Activated naive CD8-positive, alpha-beta T cell treated with anti-CD3 and anti-CD28 coated beads for 36 hours (primary cell): ENCODE results near the gene AFF2. TPM values are rescaled to one million over a fixed set of nuclear protein-coding genes. Genes with fewer than 3 reads are reported as not detected.

Source experiments
- DNase-seq: peaks from one replicate; pipeline ENCODE4 v3.0.0; 2021
- H3K27ac Mint-ChIP-seq: one replicate; pipeline ENCODE4 v1.8.0; 2022; ENCODE audit warnings: mild to moderate bottlenecking, moderate library complexity, mixed read lengths
- H3K27me3 Mint-ChIP-seq: one replicate; pipeline ENCODE4 v1.8.0; 2022; ENCODE audit warnings: mild to moderate bottlenecking, mixed read lengths
- H3K36me3 Mint-ChIP-seq: one replicate; pipeline ENCODE4 v1.8.0; 2021; ENCODE audit warnings: mild to moderate bottlenecking, mixed read lengths
- H3K4me1 Mint-ChIP-seq: one replicate; pipeline ENCODE4 v1.8.0; 2021; ENCODE audit warnings: mixed read lengths
- H3K4me3 Mint-ChIP-seq: one replicate; pipeline ENCODE4 v1.8.0; 2022; ENCODE audit warnings: mild to moderate bottlenecking, moderate library complexity, mixed read lengths
- H3K9me3 Mint-ChIP-seq: one replicate; pipeline ENCODE4 v1.8.0; 2022; ENCODE audit warnings: mixed read lengths
- total RNA-seq, 2 experiments: library from RNA; stranded (reverse); gene quantifications; one replicate each; pipeline ENCODE4 v1.2.3, GENCODE V29; 2021

The AFF2 gene
- total RNA-seq, 2 experiments from 2014 or later, result 1.4 to 1.7 TPM

DNA sequence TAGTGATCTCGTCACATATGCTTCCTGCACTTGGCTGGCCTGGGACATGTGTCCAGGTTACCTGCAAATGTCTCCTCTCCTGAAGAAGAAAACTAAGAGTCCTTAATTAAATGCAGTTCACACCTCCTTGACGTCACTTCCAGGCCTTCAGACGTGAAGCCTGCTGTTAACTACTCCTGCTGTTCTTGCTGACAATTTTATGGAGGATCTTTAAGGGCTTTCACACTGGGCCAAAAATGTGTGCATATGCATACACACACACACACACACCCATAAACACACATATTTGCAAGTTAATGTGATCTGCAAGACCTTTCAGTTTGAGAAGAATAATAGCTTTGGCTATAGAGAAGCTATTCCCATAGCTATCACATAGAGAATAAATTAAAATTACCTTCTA, 267.9 kb downstream of the AFF2 start:
- DNase-seq, result no peak
- no peak overlapping the region for H3K27ac Mint-ChIP-seq
- no peak overlapping the region for H3K4me3 Mint-ChIP-seq
- no peaks in the 10 kb centered on the region for H3K27me3 Mint-ChIP-seq
- no peaks in the 10 kb centered on the region for H3K36me3 Mint-ChIP-seq
- H3K4me1 Mint-ChIP-seq, result no peaks in the 10 kb centered on the region
- no peaks in the 10 kb centered on the region for H3K9me3 Mint-ChIP-seq

DNA sequence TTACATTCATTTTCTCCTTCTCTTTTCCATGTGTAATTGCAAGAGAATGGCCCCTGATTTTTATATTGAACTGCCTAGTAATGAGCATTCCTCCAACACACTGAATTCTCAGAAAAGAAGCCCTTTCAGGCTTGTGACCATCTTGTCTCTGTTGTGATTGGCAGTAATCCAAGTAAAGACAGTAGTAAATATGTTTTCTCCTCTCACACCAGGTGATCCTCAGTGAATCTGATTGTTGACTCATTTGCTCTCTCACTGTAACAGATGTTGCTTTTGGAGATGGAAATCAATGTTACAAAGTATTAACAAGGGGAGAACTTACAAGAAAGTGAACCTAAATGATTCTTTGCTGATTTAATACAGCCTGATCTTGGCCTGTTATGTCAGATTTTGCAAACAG, 271.0 kb downstream of the AFF2 start:
- H3K4me1 Mint-ChIP-seq, result no peaks in the 10 kb centered on the region
- no peaks in the 10 kb centered on the region for H3K27me3 Mint-ChIP-seq
- peaks cover 2% of the 10 kb centered on the region for H3K9me3 Mint-ChIP-seq
- no peak overlapping the region for H3K27ac Mint-ChIP-seq
- no peak overlapping the region for H3K4me3 Mint-ChIP-seq
- no peak for DNase-seq
- no peaks in the 10 kb centered on the region for H3K36me3 Mint-ChIP-seq

DNA sequence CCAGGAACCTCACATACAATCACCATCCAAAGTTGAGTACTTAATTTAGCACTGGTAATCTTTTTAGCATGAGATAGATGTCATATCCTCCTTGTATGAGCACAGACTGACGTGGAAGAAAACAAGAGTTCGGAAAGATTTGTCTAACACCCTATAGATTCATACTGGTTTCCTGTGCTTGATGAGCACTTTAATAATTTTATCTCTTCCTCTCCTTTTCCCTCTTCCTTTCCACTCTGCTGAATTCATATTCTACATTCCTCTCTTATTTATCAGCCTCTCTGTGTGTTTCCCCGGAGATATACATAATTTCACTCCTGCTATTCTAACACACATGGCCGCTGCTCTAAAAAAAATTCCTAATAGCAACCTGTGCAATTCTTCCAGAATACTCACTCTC, 273.9 kb downstream of the AFF2 start:
- H3K9me3 Mint-ChIP-seq, result peaks cover 17% of the 10 kb centered on the region
- H3K27ac Mint-ChIP-seq, result no peak overlapping the region
- H3K4me3 Mint-ChIP-seq, result no peak overlapping the region
- H3K36me3 Mint-ChIP-seq, result peaks cover 3% of the 10 kb centered on the region
- H3K27me3 Mint-ChIP-seq, result no peaks in the 10 kb centered on the region
- no peak for DNase-seq
- H3K4me1 Mint-ChIP-seq, result no peaks in the 10 kb centered on the region

DNA sequence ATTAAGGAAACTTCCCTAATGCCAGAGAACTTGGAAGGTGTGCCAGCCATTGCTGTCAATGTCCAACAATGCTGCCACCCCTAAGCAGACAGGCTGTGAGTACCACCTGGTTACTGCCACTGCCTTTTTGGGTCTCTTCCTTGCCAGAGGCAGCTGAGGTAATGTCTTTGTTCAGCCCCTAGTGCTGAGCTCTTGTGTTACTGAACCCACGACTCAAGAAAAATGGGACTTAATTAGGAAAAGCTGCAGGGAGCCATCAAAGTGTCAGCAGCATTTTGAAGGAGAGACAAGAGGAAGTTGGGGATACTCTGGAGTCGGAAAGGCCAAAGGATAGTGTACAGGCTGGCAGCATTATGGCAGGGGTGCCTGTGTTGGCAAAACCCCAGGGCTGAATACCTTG, 283.7 kb downstream of the AFF2 start:
- H3K9me3 Mint-ChIP-seq, result peaks cover 5% of the 10 kb centered on the region
- no peaks in the 10 kb centered on the region for H3K27me3 Mint-ChIP-seq
- no peaks in the 10 kb centered on the region for H3K4me1 Mint-ChIP-seq
- no peaks in the 10 kb centered on the region for H3K36me3 Mint-ChIP-seq
- no peak overlapping the region for H3K27ac Mint-ChIP-seq
- no peak for DNase-seq
- H3K4me3 Mint-ChIP-seq, result no peak overlapping the region

DNA sequence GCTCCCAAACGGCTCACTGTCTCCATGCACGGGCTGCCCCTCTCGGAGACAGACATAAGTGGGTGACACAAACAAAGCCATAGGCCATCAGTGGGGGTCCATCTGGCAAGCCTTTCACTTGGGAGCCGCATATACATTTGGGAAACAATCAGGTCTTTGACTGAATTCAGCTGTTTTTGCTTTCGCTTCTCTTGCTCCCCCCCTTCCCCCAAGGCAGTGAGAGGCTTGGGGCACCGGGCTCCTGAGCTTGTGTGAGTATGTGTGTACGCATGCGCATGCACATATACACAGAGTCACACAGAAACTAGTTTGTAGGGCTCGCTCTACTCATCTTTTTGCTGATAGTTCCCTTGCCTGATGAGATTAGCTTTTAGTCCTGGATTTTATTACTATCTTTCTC, 284.4 kb downstream of the AFF2 start:
- H3K27ac Mint-ChIP-seq, result no peak overlapping the region
- H3K4me1 Mint-ChIP-seq, result no peaks in the 10 kb centered on the region
- DNase-seq, result no peak
- H3K36me3 Mint-ChIP-seq, result no peaks in the 10 kb centered on the region
- H3K4me3 Mint-ChIP-seq, result no peak overlapping the region
- H3K9me3 Mint-ChIP-seq, result peaks cover 5% of the 10 kb centered on the region
- no peaks in the 10 kb centered on the region for H3K27me3 Mint-ChIP-seq

DNA sequence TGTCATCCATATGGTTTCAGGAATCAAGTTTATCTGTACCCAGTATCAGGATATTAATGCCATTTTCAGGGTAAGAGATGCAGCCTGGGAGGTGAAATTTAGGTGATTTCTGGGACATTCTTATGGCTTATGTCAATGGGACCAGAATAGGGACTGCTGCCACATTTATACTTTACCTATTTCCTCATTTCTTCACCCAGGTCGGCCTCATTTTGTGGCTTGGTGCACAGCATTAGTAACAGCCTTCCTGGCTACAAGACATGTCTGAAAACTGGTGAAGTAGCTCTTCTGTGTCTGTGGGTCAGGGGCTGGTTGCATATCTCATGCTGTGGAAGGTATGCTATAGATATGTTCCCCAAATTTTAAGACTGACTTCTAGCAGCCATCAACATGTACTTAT, 284.8 kb downstream of the AFF2 start:
- Mint-ChIP-seq H3K36me3 (no peaks in the 10 kb centered on the region), H3K9me3 (peaks cover 1% of the 10 kb centered on the region), H3K4me1 (no peaks in the 10 kb centered on the region), H3K27ac (no peak overlapping the region), H3K4me3 (no peak overlapping the region), H3K27me3 (no peaks in the 10 kb centered on the region)
- no peak for DNase-seq

DNA sequence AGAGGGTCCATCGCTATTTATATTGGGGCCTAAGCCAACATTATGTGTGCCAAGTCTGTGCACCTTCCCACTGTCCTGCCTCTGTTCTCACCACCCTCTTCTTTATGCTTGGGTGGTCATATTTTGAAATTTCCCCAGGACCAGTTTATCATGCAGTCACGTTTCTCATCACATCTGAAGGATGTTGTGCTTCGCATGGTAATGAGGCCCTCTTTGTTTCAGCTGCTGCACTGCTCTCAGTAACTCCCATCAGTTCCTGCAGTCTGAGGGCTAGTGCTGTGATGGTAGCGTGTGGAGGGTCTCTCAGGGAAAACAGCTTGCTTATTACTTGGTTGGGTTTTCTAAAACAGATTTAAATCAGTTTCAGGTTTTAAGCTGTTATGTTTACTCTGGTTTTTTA, 288.0 kb downstream of the AFF2 start:
- no peaks in the 10 kb centered on the region for H3K9me3 Mint-ChIP-seq
- H3K4me1 Mint-ChIP-seq, result no peaks in the 10 kb centered on the region
- H3K4me3 Mint-ChIP-seq, result no peak overlapping the region
- H3K36me3 Mint-ChIP-seq, result no peaks in the 10 kb centered on the region
- H3K27me3 Mint-ChIP-seq, result no peaks in the 10 kb centered on the region
- DNase-seq, result no peak
- H3K27ac Mint-ChIP-seq, result no peak overlapping the region

DNA sequence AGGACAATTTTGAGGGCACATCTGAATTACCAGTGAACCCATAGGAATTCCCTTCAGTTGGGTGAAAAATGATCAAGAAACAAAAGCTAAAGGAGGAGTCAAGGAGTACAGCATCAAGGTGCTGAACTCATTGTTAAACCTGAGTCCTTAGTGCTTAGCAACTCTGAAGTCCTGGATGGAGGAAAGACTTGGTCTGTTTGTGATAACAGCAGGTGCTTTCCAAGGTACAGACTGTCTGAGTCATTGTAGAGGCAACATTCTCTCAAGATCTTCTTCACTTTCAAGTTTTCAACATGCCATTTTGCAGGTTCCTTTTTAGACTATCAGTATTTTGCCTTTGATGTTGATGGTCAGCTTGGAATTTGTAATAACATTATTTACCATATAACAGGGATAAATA, 293.9 kb downstream of the AFF2 start:
- Mint-ChIP-seq H3K4me3 (no peak overlapping the region), H3K36me3 (no peaks in the 10 kb centered on the region), H3K9me3 (no peaks in the 10 kb centered on the region), H3K4me1 (no peaks in the 10 kb centered on the region), H3K27ac (no peak overlapping the region), H3K27me3 (no peaks in the 10 kb centered on the region)
- no peak for DNase-seq

DNA sequence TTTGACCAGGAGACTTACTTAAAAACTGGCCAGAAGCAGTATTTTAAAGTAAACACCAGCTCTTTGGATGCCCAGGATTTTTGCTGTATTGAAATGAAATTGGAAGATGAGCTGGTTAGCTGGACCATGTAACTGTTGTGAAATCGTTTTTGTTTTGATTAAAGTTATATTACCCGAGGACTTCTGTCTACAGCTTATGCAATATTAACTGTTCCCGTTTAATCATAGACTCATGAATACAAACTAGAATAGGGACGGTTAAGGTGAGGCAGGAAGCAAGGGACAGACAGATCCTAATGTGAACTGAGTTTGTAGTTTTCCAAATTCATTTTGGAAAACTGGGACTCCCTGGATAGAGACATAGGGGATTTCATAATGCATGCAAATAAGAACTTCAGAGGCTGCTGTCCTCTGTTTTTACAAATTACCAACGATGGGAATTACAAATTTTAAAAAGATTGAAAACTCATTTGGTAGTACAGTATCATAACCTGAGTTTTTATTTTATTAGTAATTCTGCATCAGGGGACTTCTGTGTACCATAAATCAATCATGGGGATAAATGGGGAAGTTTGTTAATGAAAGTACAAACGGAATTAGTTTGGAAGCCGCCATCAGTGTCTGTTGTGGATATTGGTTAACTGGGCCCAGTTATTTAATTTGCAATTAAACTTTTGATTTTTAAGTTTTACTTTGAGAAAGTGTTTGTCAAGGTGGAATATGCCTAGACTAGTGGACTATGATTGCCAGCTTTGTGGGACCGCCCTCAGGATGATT, 304.4 kb downstream of the AFF2 start:
- H3K36me3 Mint-ChIP-seq, result no peaks in the 10 kb centered on the region
- no peak overlapping the region for H3K27ac Mint-ChIP-seq
- no peaks in the 10 kb centered on the region for H3K27me3 Mint-ChIP-seq
- H3K9me3 Mint-ChIP-seq, result no peaks in the 10 kb centered on the region
- DNase-seq, result no peak
- H3K4me1 Mint-ChIP-seq, result no peaks in the 10 kb centered on the region
- H3K4me3 Mint-ChIP-seq, result no peak overlapping the region

DNA sequence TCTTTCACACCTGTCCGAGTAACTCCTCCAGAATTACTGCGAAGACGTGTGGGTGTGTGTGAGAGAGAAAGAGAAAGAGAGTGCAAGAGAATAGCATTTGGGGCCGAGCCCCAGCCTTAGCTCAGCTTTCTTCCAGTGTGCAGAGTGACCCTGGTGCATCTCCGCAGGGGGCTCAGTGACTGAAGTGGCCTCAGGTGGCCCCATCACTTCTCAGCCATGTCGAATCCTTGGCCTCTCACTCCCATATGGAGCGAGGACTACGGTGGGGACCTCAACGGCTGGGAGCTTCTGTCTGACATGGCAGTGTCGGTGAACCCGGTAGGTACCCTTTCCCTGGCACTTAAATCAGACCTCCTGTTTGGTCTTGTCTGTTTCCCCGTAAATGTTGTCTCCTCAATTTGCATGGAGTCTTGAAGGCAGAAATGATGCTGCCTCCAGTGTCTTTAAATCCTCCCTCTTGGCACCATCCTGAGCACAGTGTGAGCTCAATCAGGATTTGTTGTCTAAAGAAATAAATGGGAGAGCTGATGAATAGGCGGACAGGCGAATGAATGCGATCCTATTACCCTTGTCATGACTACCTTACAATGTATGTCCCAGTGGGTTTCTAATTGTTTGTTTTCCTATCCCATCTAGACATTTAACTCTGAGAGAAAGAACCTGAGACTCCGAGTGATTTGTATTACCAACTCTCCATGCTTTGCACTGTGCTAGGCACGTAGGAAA, 305.9 kb downstream of the AFF2 start:
- DNase-seq, result no peak
- Mint-ChIP-seq H3K27me3 (no peaks in the 10 kb centered on the region), H3K9me3 (no peaks in the 10 kb centered on the region), H3K27ac (no peak overlapping the region), H3K4me3 (no peak overlapping the region), H3K4me1 (no peaks in the 10 kb centered on the region), H3K36me3 (no peaks in the 10 kb centered on the region)

DNA sequence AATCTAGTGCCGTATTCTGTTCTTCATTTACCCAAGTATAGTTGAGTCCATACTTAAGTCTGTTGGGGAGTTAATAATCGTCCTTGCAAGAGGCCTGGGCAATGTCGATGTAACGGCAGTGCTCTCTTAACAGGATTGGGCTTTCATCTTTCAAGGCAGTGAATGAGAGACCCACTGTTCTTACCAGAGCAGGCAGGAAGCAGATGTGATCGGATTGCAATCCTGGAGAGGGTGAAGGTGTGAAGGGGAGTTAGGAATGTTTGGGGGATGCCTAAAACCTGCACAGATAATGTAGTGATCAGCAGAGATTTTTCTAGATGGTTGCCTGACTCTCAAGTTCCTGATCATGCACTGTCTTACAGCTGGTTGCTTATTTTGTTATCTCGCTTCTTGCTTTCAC, 308.4 kb downstream of the AFF2 start:
- Mint-ChIP-seq H3K4me1 (no peaks in the 10 kb centered on the region), H3K27me3 (no peaks in the 10 kb centered on the region), H3K36me3 (no peaks in the 10 kb centered on the region), H3K4me3 (no peak overlapping the region), H3K9me3 (no peaks in the 10 kb centered on the region), H3K27ac (no peak overlapping the region)
- no peak for DNase-seq

DNA sequence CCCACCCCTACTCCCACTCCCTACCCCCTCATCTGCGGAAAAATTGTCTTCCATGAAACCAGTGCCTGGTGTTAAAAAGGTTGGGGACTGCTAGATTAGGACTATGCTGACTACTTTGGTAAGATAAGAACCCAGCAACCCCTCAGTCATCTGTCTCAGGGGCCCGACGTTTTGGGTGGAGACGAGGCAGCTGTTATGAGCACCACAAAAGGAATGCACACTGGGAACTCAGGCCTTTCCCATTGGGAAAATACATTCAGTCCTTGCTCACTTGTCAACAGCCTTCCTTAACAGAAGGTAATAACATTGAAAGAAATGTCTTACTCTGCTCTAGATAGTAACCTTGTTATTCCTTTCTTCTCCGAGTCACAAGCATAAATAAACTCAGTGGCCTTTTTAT, 310.8 kb downstream of the AFF2 start:
- no peak overlapping the region for H3K4me3 Mint-ChIP-seq
- DNase-seq, result no peak
- no peaks in the 10 kb centered on the region for H3K36me3 Mint-ChIP-seq
- H3K9me3 Mint-ChIP-seq, result no peaks in the 10 kb centered on the region
- H3K4me1 Mint-ChIP-seq, result no peaks in the 10 kb centered on the region
- no peak overlapping the region for H3K27ac Mint-ChIP-seq
- H3K27me3 Mint-ChIP-seq, result no peaks in the 10 kb centered on the region

DNA sequence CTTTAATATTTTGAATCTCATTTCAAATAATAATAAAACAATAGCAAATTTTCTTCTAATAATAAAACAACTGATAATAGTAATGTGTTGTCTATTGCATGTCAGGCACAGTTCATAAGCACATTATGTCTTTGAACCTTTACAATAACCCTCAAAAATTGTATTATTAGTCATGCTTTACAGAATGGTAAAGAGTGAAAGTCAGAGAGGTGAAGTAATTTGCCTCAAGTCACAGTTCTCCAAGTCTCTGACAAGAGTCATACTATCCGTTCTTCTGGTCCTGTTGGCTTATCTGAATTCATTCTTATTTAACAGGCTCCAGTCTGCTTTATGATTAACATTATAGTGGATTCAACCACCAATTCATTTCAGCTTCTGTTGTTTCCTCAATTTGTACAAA, 313.0 kb downstream of the AFF2 start:
- Mint-ChIP-seq H3K9me3 (no peaks in the 10 kb centered on the region), H3K27ac (no peak overlapping the region), H3K4me3 (no peak overlapping the region), H3K4me1 (no peaks in the 10 kb centered on the region), H3K27me3 (no peaks in the 10 kb centered on the region), H3K36me3 (no peaks in the 10 kb centered on the region)
- DNase-seq, result no peak

DNA sequence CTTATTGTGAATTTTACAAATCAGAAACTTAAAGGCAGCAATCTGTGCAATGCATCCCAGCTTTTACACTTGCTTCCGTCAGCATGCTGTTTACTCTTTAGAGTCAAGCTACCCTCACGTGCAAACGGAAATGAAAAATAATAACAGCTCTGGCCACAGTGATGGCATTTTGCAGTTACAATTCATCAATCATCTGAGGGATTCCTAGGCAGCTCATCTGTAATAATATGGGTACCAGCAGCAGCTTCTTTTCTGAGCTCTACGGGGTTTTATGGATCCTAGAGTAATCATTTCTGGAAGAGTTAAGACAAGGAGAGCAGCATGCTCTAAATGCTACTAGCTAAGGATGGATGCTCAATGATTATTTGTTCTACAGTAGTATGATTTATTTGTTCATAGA, 313.6 kb downstream of the AFF2 start:
- H3K27ac Mint-ChIP-seq, result no peak overlapping the region
- no peaks in the 10 kb centered on the region for H3K36me3 Mint-ChIP-seq
- no peaks in the 10 kb centered on the region for H3K27me3 Mint-ChIP-seq
- no peaks in the 10 kb centered on the region for H3K4me1 Mint-ChIP-seq
- no peak overlapping the region for H3K4me3 Mint-ChIP-seq
- DNase-seq, result no peak
- H3K9me3 Mint-ChIP-seq, result no peaks in the 10 kb centered on the region

DNA sequence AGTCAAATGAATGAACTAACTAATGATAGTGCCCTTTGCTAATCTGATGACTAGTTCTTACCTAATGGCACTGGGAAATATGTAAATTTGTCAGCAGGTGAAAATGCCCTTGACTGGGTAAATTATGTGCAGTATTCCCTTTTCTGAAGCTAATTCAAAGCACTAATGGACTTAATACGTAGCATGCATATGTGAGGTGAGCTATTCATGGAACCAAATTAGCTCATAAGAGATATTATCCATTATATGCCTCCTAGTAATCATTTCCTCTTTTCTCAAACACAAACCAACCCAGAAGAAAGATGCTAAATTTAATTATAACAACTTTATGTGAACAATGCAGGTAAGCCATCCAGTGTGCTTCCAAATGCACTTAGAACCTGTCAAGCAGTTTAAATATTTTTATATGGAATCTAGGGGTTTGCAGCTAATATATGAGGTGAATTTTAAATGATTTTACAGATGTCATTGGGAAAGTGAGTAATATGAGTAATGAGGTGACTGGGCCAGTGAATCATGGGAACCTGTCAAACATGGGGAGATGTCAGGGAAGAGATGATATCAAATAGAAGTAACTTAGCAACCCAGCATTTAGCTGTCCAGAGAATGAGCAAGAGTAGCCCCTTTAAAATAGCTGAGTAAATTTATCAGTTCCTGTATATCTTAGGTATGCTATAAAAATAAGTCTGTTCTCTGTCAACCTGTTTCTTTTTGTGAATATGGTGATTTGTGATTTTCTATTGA, 315.0 kb downstream of the AFF2 start:
- no peak overlapping the region for H3K4me3 Mint-ChIP-seq
- no peaks in the 10 kb centered on the region for H3K27me3 Mint-ChIP-seq
- no peak for DNase-seq
- no peaks in the 10 kb centered on the region for H3K4me1 Mint-ChIP-seq
- no peak overlapping the region for H3K27ac Mint-ChIP-seq
- H3K36me3 Mint-ChIP-seq, result no peaks in the 10 kb centered on the region
- H3K9me3 Mint-ChIP-seq, result no peaks in the 10 kb centered on the region
